ENCODE data around the gene BEST4. TPM values are rescaled to one million over a fixed set of nuclear protein-coding genes. Genes with fewer than 3 reads are reported as not detected.

The BEST4 gene
- total and polyA plus RNA-seq, 9 donors: 0.25 to 1.7 (median 0.63) TPM

- Histone ChIP-seq H3K27ac (peak overlapping the region; percentile 99 to 100), H3K36me3 (no peaks in the 10 kb centered on the region), H3K4me1 (ENCODE audit: insufficient read depth) (peaks cover 46% of the 10 kb centered on the region), H3K27me3 (no peaks in the 10 kb centered on the region), H3K9me3 (no peaks in the 10 kb centered on the region), H3K4me3 (peak overlapping the region; percentile 25)
- TF ChIP-seq CTCF (IDR thresholded peaks at IDR 0.05) (no peak), POLR2A (IDR thresholded peaks at IDR 0.05) (no peak), EP300 (IDR thresholded peaks at IDR 0.05) (peak; percentile 23)
- intact Hi-C loops (cut with DNase I): loop anchor here in 1 of 4 donors (10.0 kb wide), 1 partner anchor 496 kb away; no protein-coding TSS in a partner anchor
- WGBS, 3 donors: 16 to 23% (median 19%) methylated on average over 6 of the region's 6 CpGs
- peak; percentile 57 to 70 (median 67) for DNase-seq
Observed at GRCh38 chr1:44808938-44809917, 21.3 kb upstream of the BEST4 start.

GRCh38 chr1:44808063-44808937 is 20.3 kb upstream of the BEST4 start, which contains the start of gene BTBD19:
Gene BTBD19, plus strand, starts transcription at chr1:44808523. Its CDS starts 298 bp downstream, at chr1:44808821.
- Histone ChIP-seq H3K4me3 (peak within 1 kb of the TSS; percentile 25), H3K27ac (peak within 1 kb of the TSS; percentile 99 to 100), H3K9me3 (no peaks in the 10 kb centered on the region), H3K4me1 (ENCODE audit: insufficient read depth) (peaks cover 43% of the 10 kb centered on the region), H3K36me3 (no peaks in the 10 kb centered on the region), H3K27me3 (no peaks in the 10 kb centered on the region)
- WGBS, 3 donors: 5 to 7% (median 7%) methylated on average over 23 of the region's 23 CpGs
- intact Hi-C loops (cut with DNase I): loop anchor here in 1 of 4 donors (10.0 kb wide), 1 partner anchor 497 kb away; no protein-coding TSS in a partner anchor
- no peak for TF ChIP-seq EP300 (IDR thresholded peaks at IDR 0.05)
- TF ChIP-seq POLR2A (IDR thresholded peaks at IDR 0.05): peak; percentile 77
- peak; percentile 91 to 93 (median 93) for DNase-seq

- no peaks in the 10 kb centered on the region for H3K36me3 ChIP-seq
- no peaks in the 10 kb centered on the region for H3K27me3 ChIP-seq
- peaks cover 43% of the 10 kb centered on the region for H3K4me1 ChIP-seq (ENCODE audit: insufficient read depth)
- peak overlapping the region; percentile 7 for H3K4me3 ChIP-seq
- intact Hi-C loops (cut with DNase I): loop anchor here in 1 of 4 donors (10.0 kb wide), 1 partner anchor 497 kb away; no protein-coding TSS in a partner anchor
- no peak for TF ChIP-seq CTCF (IDR thresholded peaks at IDR 0.05)
- peak; percentile 46 for TF ChIP-seq POLR2A (IDR thresholded peaks at IDR 0.05)
- peak; percentile 54 for TF ChIP-seq EP300 (IDR thresholded peaks at IDR 0.05)
- 0 to 2% (median 1%) methylated on average over 16 of the region's 16 CpGs for WGBS, 3 donors
- H3K9me3 ChIP-seq: no peaks in the 10 kb centered on the region
- peak overlapping the region; percentile 99 to 100 for H3K27ac ChIP-seq
- peak; percentile 95 to 99 (median 97) for DNase-seq
Observed at GRCh38 chr1:44807364-44808062, 19.5 kb upstream of the BEST4 start.

GRCh38 chr1:44806704-44807363 is 18.9 kb upstream of the BEST4 start, which contains the start of gene DYNLT4:
Gene DYNLT4, minus strand, starts transcription at chr1:44807351. Its CDS starts 683 bp downstream, at chr1:44806668.
- Histone ChIP-seq H3K27me3 (no peaks in the 10 kb centered on the region), H3K4me3 (peak within 1 kb of the TSS; percentile 7), H3K4me1 (ENCODE audit: insufficient read depth) (peaks cover 46% of the 10 kb centered on the region), H3K27ac (peak within 1 kb of the TSS; percentile 99 to 100), H3K36me3 (no peaks in the 10 kb centered on the region), H3K9me3 (no peaks in the 10 kb centered on the region)
- no peak for TF ChIP-seq EP300 (IDR thresholded peaks at IDR 0.05)
- no peak for TF ChIP-seq CTCF (IDR thresholded peaks at IDR 0.05)
- TF ChIP-seq POLR2A (IDR thresholded peaks at IDR 0.05): no peak
- WGBS, 3 donors: 28 to 49% (median 47%) methylated on average over 7 of the region's 7 CpGs
- intact Hi-C loops (cut with DNase I): loop anchor here in 1 of 4 donors (10.0 kb wide), 1 partner anchor 498 kb away; no protein-coding TSS in a partner anchor
- DNase-seq: peak in 2 of 5 donors; percentile 55 to 58
